ENCODE results near the gene BPIFA2. TPM values are rescaled to one million over a fixed set of nuclear protein-coding genes. Genes with fewer than 3 reads are reported as not detected.

Gene BPIFA2, protein sequence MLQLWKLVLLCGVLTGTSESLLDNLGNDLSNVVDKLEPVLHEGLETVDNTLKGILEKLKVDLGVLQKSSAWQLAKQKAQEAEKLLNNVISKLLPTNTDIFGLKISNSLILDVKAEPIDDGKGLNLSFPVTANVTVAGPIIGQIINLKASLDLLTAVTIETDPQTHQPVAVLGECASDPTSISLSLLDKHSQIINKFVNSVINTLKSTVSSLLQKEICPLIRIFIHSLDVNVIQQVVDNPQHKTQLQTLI
- total RNA-seq (2014; rRNA removed) (not detected in 2 replicates), Bru-seq, nascent RNA (not detected), BruChase-seq, experiment 1, labeled RNA remaining after a 6-hour chase (percentile 4 among the genes with signal in this experiment), BruChase-seq, experiment 2, labeled RNA remaining after a 2-hour chase (not detected)
- long read RNA-seq: 0 reads

GRCh38 chr20:33167859-33168258 is at the start of gene BPIFA2:
TSS of gene BPIFA2 (plus strand) at chr20:33168159. CDS start at chr20:33169146, 987 bp downstream.
- no peak within 1 kb of the TSS for H3K9ac ChIP-seq (ENCODE audit: low read length)
- no peaks in the 10 kb centered on the region for H4K20me1 ChIP-seq (ENCODE audit: low read length)
- CTCF ChIA-PET: no interaction called here
- no peaks in the 10 kb centered on the region for H3K36me3 ChIP-seq (ENCODE audit: low read depth, low read length)
- H3K79me2 ChIP-seq (ENCODE audit: low read length): no peaks in the 10 kb centered on the region
- H2AFZ ChIP-seq (ENCODE audit: low read length): no peak within 1 kb of the TSS
- intact Hi-C loops (cut with micrococcal nuclease): no loop called here
- H3K9me3 ChIP-seq (ENCODE audit: low read length): no peaks in the 10 kb centered on the region
- POLR2A ChIA-PET (ENCODE audit: unreplicated experiment): no interaction called here
- ATAC-seq (no peak), DNase-seq (no peak)
- H3K27me3 ChIP-seq (ENCODE audit: low read length): peaks cover 23% of the 10 kb centered on the region
- no peak within 1 kb of the TSS for H3K4me2 ChIP-seq (ENCODE audit: low read length)
- TF ChIP-seq EZH2phosphoT487 (IDR thresholded peaks at IDR 0.05; ENCODE audit: borderline replicate concordance, low read length) (no peak), EZH2 (IDR thresholded peaks at IDR 0.05; ENCODE audit: low read length, unreplicated experiment) (no peak), CTCF (conservative IDR thresholded peaks at IDR 0.05; ENCODE audit: low read depth, low read length) (no peak)
- H3K4me3 ChIP-seq (ENCODE audit: low read length): no peak within 1 kb of the TSS
- H3K9me2 ChIP-seq (replicated peaks; ENCODE audit: low read length): no peaks in the 10 kb centered on the region
- H3K27ac ChIP-seq (ENCODE audit: low read length): no peak within 1 kb of the TSS
- BruUV-seq (replicated peaks): no TSS peak
- no peaks in the 10 kb centered on the region for H3F3A ChIP-seq (ENCODE audit: low read length, unreplicated experiment)
- H3K4me1 ChIP-seq (ENCODE audit: insufficient read depth, low read length): no peaks in the 10 kb centered on the region

DNA sequence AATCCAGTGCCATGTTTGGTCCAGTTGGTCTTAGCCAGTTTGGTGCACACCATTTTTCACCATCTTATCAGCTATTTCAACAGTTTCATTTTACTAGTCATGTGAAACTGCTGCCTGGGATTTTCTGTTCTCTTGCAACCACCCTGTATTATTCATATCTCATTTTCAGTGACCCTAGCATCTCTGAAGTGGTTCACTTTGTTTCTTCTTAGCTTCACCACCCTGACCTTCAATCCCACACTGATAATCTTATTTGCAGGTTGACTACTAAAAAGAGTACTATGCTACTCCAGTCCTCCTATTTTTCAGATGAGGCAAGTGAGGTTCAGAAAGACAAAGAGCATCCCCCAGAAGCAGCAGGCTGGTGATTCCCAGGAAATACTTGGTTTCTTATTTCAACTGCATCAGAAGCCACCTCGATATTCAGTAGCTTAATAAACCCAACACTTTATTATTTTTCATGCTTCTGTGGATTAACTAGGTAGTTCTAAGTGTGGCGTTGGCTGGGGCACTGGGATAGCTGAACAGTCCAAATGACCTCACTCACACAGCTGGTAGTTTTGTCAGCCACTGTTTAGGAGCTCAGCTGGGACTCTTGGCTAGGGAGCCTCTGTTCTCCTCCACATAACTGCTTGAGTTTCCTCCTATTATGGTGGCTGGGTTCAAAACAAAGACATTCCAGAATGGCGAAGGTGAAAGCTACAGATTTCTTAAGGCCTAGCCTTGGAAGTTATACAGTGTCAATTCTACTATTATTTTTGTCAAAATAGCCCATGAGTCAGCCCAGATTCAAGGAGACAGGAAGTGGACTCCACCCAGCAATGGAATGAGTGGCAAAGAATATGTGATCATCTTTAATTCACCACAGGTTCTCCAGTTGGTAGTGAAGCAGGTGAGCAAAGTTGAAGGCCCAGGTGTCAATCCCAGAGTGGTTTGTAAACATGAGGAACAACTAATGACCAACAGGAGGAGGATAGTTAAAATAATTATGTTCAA is 47.9 kb upstream of the BPIFA2 start:
- no peaks in the 10 kb centered on the region for H3F3A ChIP-seq (ENCODE audit: low read length, unreplicated experiment)
- H4K20me1 ChIP-seq (ENCODE audit: low read length): no peaks in the 10 kb centered on the region
- intact Hi-C loops (cut with micrococcal nuclease): no loop called here
- POLR2A ChIA-PET (ENCODE audit: unreplicated experiment): no interaction called here
- ATAC-seq (peak; percentile 62), DNase-seq (peak; percentile 61)
- no peak overlapping the region for H3K4me3 ChIP-seq (ENCODE audit: low read length)
- H3K9me2 ChIP-seq (replicated peaks; ENCODE audit: low read length): no peaks in the 10 kb centered on the region
- H3K79me2 ChIP-seq (ENCODE audit: low read length): no peaks in the 10 kb centered on the region
- no peak for TF ChIP-seq EZH2phosphoT487 (IDR thresholded peaks at IDR 0.05; ENCODE audit: borderline replicate concordance, low read length)
- TF ChIP-seq EZH2 (IDR thresholded peaks at IDR 0.05; ENCODE audit: low read length, unreplicated experiment): no peak
- no peak for TF ChIP-seq CTCF (conservative IDR thresholded peaks at IDR 0.05; ENCODE audit: low read depth, low read length)
- no peak overlapping the region for H3K4me2 ChIP-seq (ENCODE audit: low read length)
- H2AFZ ChIP-seq (ENCODE audit: low read length): peak overlapping the region; percentile 25; the same call in 1 of the 2 replicates
- BruUV-seq (replicated peaks): no TSS peak
- H3K27ac ChIP-seq (ENCODE audit: low read length): no peak overlapping the region
- CTCF ChIA-PET: no interaction called here
- no peak overlapping the region for H3K9ac ChIP-seq (ENCODE audit: low read length)
- H3K36me3 ChIP-seq (ENCODE audit: low read depth, low read length): no peaks in the 10 kb centered on the region
- H3K4me1 ChIP-seq (ENCODE audit: insufficient read depth, low read length): peaks cover 10% of the 10 kb centered on the region
- peaks cover 13% of the 10 kb centered on the region for H3K27me3 ChIP-seq (ENCODE audit: low read length)
- no peaks in the 10 kb centered on the region for H3K9me3 ChIP-seq (ENCODE audit: low read length)

All from PC-3 (cell line).